Measurements from ENCODE around the gene CIBAR2. TPM values are rescaled to one million over a fixed set of nuclear protein-coding genes. Genes with fewer than 3 reads are reported as not detected.

Gene CIBAR2
- total and polyA plus RNA-seq, 9 of the 15 experiments (the other 6 are each of a cell fraction or from before 2014, with no cell fraction given) = not detected

DNA sequence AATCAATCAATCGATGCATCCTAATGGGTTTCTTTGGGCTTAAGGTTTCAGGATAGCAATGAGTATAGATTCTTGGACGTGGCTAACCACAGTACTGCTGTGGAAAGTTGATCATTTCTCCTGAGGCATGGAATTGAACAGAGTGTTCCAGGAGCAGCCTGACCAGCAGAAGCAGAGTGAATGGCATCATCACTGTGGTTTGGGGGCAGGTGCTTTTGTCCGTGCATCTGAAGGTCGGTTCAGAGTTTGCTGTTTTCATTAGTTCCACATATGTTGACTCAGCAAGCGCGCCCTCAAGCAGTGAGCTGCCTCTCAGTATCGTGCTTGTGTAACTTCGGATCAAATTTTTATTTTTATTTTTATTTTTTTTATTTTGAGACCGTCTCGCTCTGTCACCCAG, 59.7 kb downstream of the CIBAR2 start (continued):
- TF ChIP-seq, protein P1, sequence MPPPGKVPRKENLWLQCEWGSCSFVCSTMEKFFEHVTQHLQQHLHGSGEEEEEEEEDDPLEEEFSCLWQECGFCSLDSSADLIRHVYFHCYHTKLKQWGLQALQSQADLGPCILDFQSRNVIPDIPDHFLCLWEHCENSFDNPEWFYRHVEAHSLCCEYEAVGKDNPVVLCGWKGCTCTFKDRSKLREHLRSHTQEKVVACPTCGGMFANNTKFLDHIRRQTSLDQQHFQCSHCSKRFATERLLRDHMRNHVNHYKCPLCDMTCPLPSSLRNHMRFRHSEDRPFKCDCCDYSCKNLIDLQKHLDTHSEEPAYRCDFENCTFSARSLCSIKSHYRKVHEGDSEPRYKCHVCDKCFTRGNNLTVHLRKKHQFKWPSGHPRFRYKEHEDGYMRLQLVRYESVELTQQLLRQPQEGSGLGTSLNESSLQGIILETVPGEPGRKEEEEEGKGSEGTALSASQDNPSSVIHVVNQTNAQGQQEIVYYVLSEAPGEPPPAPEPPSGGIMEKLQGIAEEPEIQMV (tag; conservative IDR thresholded peaks at IDR 0.05; ENCODE audit: low read depth) = no peak
- TF ChIP-seq NR4A1 (CRISPR knock-in tag; IDR thresholded peaks at IDR 0.05) = no peak
- no peak for TF ChIP-seq NR4A1 (tag; IDR thresholded peaks at IDR 0.05)
- no peak for TF ChIP-seq KDM1A (IDR thresholded peaks at IDR 0.05)
- TF ChIP-seq SAP30 (IDR thresholded peaks at IDR 0.05; ENCODE audit: borderline replicate concordance, insufficient read depth, low read depth, low read length, poor library complexity, severe bottlenecking) = no peak
- TF ChIP-seq CREB5 (CRISPR knock-in tag; IDR thresholded peaks at IDR 0.05) = no peak
- 0 out of 2 replicates have a peak, but pooled peaks have one; percentile 16 for TF ChIP-seq MAFF (IDR thresholded peaks at IDR 0.05; ENCODE audit: low read length)
- no peak for TF ChIP-seq HMGN3 (IDR thresholded peaks at IDR 0.05; ENCODE audit: borderline replicate concordance, extremely low read depth, insufficient read length, low read depth, low read length)
- no peak for TF ChIP-seq RBM14 (IDR thresholded peaks at IDR 0.05; ENCODE audit: borderline replicate concordance, insufficient read depth, low read depth, low read length)
- peak; percentile 10 for TF ChIP-seq MEIS2 (IDR thresholded peaks at IDR 0.05; ENCODE audit: partially characterized antibody)
- TF ChIP-seq TRIM24 (IDR thresholded peaks at IDR 0.05) = no peak

Data from K562 (cell line).